Subcutaneous abdominal adipose tissue (tissue), 5 donors: Measurements from ENCODE around the gene KRT74.

Source experiments
- H3K27ac ChIP-seq: one replicate; pipeline ENCODE4 v1.7.0; 2013; ENCODE audit warnings: low read depth, mild to moderate bottlenecking, inconsistent platforms, low read length, moderate library complexity
- H3K27me3 ChIP-seq, 5 donors: one replicate each; pipeline ENCODE4 v1.7.0; 2013; ENCODE audit warnings: low read length in 5 of 5, inconsistent platforms in 1 of 5; ENCODE audit not compliant: control insufficient read depth in 5 of 5, insufficient read depth in 4 of 5
- H3K36me3 ChIP-seq, 5 donors: one replicate each; pipeline ENCODE4 v1.7.0; 2013; ENCODE audit warnings: low read length in 5 of 5; ENCODE audit not compliant: control insufficient read depth in 5 of 5, insufficient read depth in 5 of 5
- H3K4me1 ChIP-seq, 5 donors: one replicate each; pipeline ENCODE4 v1.7.0; 2013; ENCODE audit warnings: low read length in 5 of 5, mild to moderate bottlenecking in 3 of 5, moderate library complexity in 1 of 5; ENCODE audit not compliant: control insufficient read depth in 5 of 5, insufficient read depth in 5 of 5
- H3K4me3 ChIP-seq, 5 donors: one replicate each; pipeline ENCODE4 v1.7.0; 2013; ENCODE audit warnings: low read length in 5 of 5, low read depth in 1 of 5
- H3K9ac ChIP-seq, 5 donors: one replicate each; pipeline ENCODE4 v1.7.0; 2013; ENCODE audit warnings: low read length in 5 of 5, mild to moderate bottlenecking in 4 of 5, moderate library complexity in 3 of 5
- H3K9me3 ChIP-seq, 5 donors: one replicate each; pipeline ENCODE4 v1.7.0; 2013; ENCODE audit warnings: low read length in 5 of 5; ENCODE audit not compliant: control insufficient read depth in 5 of 5
- donor health status: healthy.
- donor health status: healthy.
- donor health status: healthy.
- donor health status: healthy.
- donor health status: healthy.

Gene KRT74

GRCh38 chr12:52543985-52544883 lies 29.4 kb downstream of the KRT74 start:
- Histone ChIP-seq H3K4me1 (peaks cover 4 to 21% (median 15%) of the 10 kb centered on the region in 5 donors), H3K9ac (no peak overlapping the region), H3K4me3 (no peak overlapping the region), H3K27ac (no peak overlapping the region), H3K9me3 (no peaks in the 10 kb centered on the region), H3K36me3 (no peaks in the 10 kb centered on the region), H3K27me3 (no peaks in the 10 kb centered on the region)

- Histone ChIP-seq H3K4me1 (peaks cover 6 to 19% (median 14%) of the 10 kb centered on the region in 5 donors), H3K27ac (no peak overlapping the region), H3K9me3 (no peaks in the 10 kb centered on the region), H3K9ac (no peak overlapping the region), H3K4me3 (no peak overlapping the region), H3K36me3 (no peaks in the 10 kb centered on the region), H3K27me3 (no peaks in the 10 kb centered on the region)
Measured at GRCh38 chr12:52542785-52543318, 30.8 kb downstream of the KRT74 start.

- H3K27me3 ChIP-seq = no peaks in the 10 kb centered on the region
- no peak overlapping the region for H3K27ac ChIP-seq
- peaks cover 6 to 19% (median 14%) of the 10 kb centered on the region in 5 donors for H3K4me1 ChIP-seq
- H3K9me3 ChIP-seq = no peaks in the 10 kb centered on the region
- H3K9ac ChIP-seq = no peak overlapping the region
- no peak overlapping the region for H3K4me3 ChIP-seq
- H3K36me3 ChIP-seq = no peaks in the 10 kb centered on the region
Measured at GRCh38 chr12:52542157-52542556, 31.5 kb downstream of the KRT74 start.

- Histone ChIP-seq H3K4me3 (no peak overlapping the region), H3K27me3 (no peaks in the 10 kb centered on the region), H3K4me1 (peaks cover 6 to 19% (median 14%) of the 10 kb centered on the region in 5 donors), H3K27ac (no peak overlapping the region), H3K9ac (no peak overlapping the region), H3K36me3 (no peaks in the 10 kb centered on the region), H3K9me3 (no peaks in the 10 kb centered on the region)
Measured at GRCh38 chr12:52541709-52542108, 31.9 kb downstream of the KRT74 start.

GRCh38 chr12:52540531-52540930 lies 33.1 kb downstream of the KRT74 start:
- no peaks in the 10 kb centered on the region for H3K27me3 ChIP-seq
- peaks cover 6 to 19% (median 14%) of the 10 kb centered on the region in 5 donors for H3K4me1 ChIP-seq
- no peak overlapping the region for H3K9ac ChIP-seq
- no peak overlapping the region for H3K27ac ChIP-seq
- H3K9me3 ChIP-seq = no peaks in the 10 kb centered on the region
- no peaks in the 10 kb centered on the region for H3K36me3 ChIP-seq
- no peak overlapping the region for H3K4me3 ChIP-seq

GRCh38 chr12:52539821-52540173 lies 33.8 kb downstream of the KRT74 start:
- Histone ChIP-seq H3K36me3 (no peaks in the 10 kb centered on the region), H3K27me3 (no peaks in the 10 kb centered on the region), H3K4me3 (no peak overlapping the region), H3K27ac (no peak overlapping the region), H3K4me1 (peaks cover 4 to 16% (median 11%) of the 10 kb centered on the region in 5 donors), H3K9me3 (no peaks in the 10 kb centered on the region), H3K9ac (no peak overlapping the region)

GRCh38 chr12:52539083-52539820 lies 34.4 kb downstream of the KRT74 start:
- Histone ChIP-seq H3K9me3 (no peaks in the 10 kb centered on the region), H3K9ac (no peak overlapping the region), H3K27me3 (no peaks in the 10 kb centered on the region), H3K4me1 (peaks cover 4 to 11% (median 6%) of the 10 kb centered on the region in 5 donors), H3K36me3 (no peaks in the 10 kb centered on the region), H3K27ac (no peak overlapping the region), H3K4me3 (no peak overlapping the region)

GRCh38 chr12:52537101-52537500 lies 36.5 kb downstream of the KRT74 start:
- H3K9me3 ChIP-seq = no peaks in the 10 kb centered on the region
- no peaks in the 10 kb centered on the region for H3K27me3 ChIP-seq
- H3K4me3 ChIP-seq = no peak overlapping the region
- H3K9ac ChIP-seq = no peak overlapping the region
- no peaks in the 10 kb centered on the region for H3K36me3 ChIP-seq
- no peak overlapping the region for H3K27ac ChIP-seq
- H3K4me1 ChIP-seq = peaks cover 4 to 11% (median 6%) of the 10 kb centered on the region in 5 donors

- H3K4me1 ChIP-seq = peaks cover 4 to 14% (median 8%) of the 10 kb centered on the region in 5 donors
- H3K9me3 ChIP-seq = no peaks in the 10 kb centered on the region
- no peaks in the 10 kb centered on the region for H3K36me3 ChIP-seq
- H3K27ac ChIP-seq = no peak overlapping the region
- no peak overlapping the region for H3K4me3 ChIP-seq
- H3K9ac ChIP-seq = no peak overlapping the region
- no peaks in the 10 kb centered on the region for H3K27me3 ChIP-seq
Measured at GRCh38 chr12:52535574-52535973, 38.1 kb downstream of the KRT74 start.

GRCh38 chr12:52534482-52534881 lies 39.2 kb downstream of the KRT74 start:
- H3K27me3 ChIP-seq = peaks cover 0 to 3% (median 0%) of the 10 kb centered on the region in 5 donors

More at GRCh38 chr12:52534482-52534881, 39.2 kb downstream of the KRT74 start:
- H3K27ac ChIP-seq = no peak overlapping the region
- H3K4me1 ChIP-seq = peaks cover 4 to 11% (median 6%) of the 10 kb centered on the region in 5 donors
- H3K9me3 ChIP-seq = no peaks in the 10 kb centered on the region
- no peaks in the 10 kb centered on the region for H3K36me3 ChIP-seq
- H3K4me3 ChIP-seq = no peak overlapping the region
- no peak overlapping the region for H3K9ac ChIP-seq
